Measurements from ENCODE around the gene NTN3. TPM values are rescaled to one million over a fixed set of nuclear protein-coding genes. Genes with fewer than 3 reads are reported as not detected.

The NTN3 gene
- total RNA-seq, 3 donors from 2014 or later, result 0.44 TPM; not detected in 2

- TF ChIP-seq, protein P1, sequence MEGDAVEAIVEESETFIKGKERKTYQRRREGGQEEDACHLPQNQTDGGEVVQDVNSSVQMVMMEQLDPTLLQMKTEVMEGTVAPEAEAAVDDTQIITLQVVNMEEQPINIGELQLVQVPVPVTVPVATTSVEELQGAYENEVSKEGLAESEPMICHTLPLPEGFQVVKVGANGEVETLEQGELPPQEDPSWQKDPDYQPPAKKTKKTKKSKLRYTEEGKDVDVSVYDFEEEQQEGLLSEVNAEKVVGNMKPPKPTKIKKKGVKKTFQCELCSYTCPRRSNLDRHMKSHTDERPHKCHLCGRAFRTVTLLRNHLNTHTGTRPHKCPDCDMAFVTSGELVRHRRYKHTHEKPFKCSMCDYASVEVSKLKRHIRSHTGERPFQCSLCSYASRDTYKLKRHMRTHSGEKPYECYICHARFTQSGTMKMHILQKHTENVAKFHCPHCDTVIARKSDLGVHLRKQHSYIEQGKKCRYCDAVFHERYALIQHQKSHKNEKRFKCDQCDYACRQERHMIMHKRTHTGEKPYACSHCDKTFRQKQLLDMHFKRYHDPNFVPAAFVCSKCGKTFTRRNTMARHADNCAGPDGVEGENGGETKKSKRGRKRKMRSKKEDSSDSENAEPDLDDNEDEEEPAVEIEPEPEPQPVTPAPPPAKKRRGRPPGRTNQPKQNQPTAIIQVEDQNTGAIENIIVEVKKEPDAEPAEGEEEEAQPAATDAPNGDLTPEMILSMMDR (IDR thresholded peaks at IDR 0.05), result no peak
- ATAC-seq, result no peak
- Histone ChIP-seq H3K4me1 (ENCODE audit: low read depth) (peaks cover 24% of the 10 kb centered on the region), H3K36me3 (ENCODE audit: low read depth) (no peaks in the 10 kb centered on the region), H3K9me3 (no peaks in the 10 kb centered on the region), H3K4me3 (no peak overlapping the region)
- DNase-seq, result no peak
- intact Hi-C loops (cut with DNase I, micrococcal nuclease), result no loop called here
These were observed 6.8 kb upstream of the NTN3 start for GRCh38 chr16:2464333-2464732.

DNA sequence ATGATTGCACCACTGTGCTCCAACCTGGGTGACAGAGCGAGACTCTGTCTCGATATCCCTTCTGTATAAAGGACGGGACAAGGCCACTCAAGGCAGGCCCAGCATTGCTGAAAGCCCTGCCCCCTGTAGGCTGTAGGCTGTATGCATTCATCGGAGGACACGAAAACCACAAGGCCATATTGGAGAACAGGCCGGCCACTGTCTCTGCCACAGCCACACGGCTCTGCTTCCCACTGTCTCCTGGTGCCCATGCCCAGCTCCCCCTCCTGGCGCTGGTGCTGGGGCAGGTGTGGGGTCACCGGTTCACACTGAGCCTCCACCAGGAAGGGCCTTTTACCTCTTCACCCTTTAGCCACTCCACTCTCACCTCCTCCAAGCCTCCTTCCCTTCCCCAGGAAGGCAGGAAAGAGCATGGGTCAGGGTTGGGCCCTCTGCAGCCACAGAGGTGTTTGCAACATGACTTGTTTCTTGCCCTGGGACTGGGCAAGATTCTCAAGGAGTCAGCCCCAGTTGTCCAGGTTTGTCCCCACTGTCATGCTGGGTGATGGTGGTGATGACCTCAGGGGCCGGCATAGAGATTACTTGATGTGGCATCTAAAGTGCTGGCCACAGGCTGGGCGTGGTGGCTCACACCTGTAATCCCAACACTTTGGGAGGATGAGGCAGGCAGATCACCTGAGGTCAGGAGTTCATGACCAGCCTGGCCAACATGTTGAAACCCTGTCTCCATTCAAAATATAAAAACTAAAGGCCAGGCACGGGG is 5.3 kb upstream of the NTN3 start:
- ATAC-seq, result no peak
- TF ChIP-seq, protein P1 (IDR thresholded peaks at IDR 0.05), result no peak

DNA sequence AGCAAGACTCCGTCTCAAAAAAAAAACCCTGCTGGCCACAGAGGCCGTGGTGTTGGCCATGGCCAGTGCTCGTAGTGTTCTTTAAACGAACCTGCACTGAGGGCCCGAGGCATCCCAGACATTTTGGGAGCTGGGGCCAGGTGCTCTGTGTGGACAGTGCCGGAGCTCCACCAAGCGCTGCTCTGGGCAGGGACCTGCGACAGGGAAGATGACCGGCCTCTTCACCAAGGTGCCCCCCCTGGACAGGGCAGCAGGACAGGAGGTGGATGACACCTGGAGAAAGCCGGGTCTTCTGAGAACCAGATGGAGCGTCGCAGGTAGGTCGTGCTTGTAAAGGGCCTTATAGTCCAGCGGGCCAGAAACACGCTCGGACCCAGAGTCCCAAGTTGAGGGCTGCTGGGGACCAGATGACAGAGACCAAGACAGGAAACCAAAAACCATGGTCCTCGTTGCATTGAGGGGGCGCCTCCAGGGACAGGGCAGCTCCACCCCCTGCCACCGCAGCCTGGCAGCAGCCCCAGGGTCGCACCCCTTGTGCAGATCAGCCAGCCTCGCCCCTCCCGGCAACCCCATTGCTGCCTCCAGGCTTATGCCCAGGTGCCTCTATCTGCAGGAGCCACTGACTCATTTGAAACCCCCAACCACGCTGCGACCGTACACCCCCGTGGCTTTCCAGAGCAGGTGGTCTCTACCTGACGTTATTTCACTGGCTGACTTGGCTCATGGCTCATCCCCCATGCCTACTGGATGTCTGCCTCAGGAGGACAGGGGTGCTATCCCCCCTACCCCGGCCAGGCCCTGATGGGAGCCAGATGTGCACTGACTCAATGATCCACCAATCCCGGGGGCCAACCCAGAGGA is 4.2 kb upstream of the NTN3 start:
- Histone ChIP-seq H3K4me1 (ENCODE audit: low read depth) (peaks cover 31% of the 10 kb centered on the region), H3K4me3 (no peak overlapping the region), H3K36me3 (ENCODE audit: low read depth) (no peaks in the 10 kb centered on the region), H3K9me3 (no peaks in the 10 kb centered on the region)
- no peak for ATAC-seq
- intact Hi-C loops (cut with DNase I, micrococcal nuclease), result no loop called here
- TF ChIP-seq, protein P1 (IDR thresholded peaks at IDR 0.05), result no peak
- DNase-seq, result no peak

More for the DNA sequence above, 5.3 kb upstream of the NTN3 start:
- intact Hi-C loops (cut with DNase I, micrococcal nuclease), result no loop called here
- Histone ChIP-seq H3K9me3 (no peaks in the 10 kb centered on the region), H3K4me1 (ENCODE audit: low read depth) (peaks cover 20% of the 10 kb centered on the region), H3K4me3 (no peak overlapping the region), H3K36me3 (ENCODE audit: low read depth) (no peaks in the 10 kb centered on the region)
- no peak for DNase-seq

- intact Hi-C loops (cut with DNase I, micrococcal nuclease), result no loop called here
- Histone ChIP-seq H3K9me3 (no peaks in the 10 kb centered on the region), H3K36me3 (ENCODE audit: low read depth) (no peaks in the 10 kb centered on the region), H3K4me3 (no peak overlapping the region), H3K4me1 (ENCODE audit: low read depth) (peaks cover 31% of the 10 kb centered on the region)
- ATAC-seq (peak; percentile 70), DNase-seq (peak; percentile 55 to 73 (median 71))
- TF ChIP-seq, protein P1 (IDR thresholded peaks at IDR 0.05), result no peak
These were observed 3.4 kb upstream of the NTN3 start for GRCh38 chr16:2467528-2468232.

DNA sequence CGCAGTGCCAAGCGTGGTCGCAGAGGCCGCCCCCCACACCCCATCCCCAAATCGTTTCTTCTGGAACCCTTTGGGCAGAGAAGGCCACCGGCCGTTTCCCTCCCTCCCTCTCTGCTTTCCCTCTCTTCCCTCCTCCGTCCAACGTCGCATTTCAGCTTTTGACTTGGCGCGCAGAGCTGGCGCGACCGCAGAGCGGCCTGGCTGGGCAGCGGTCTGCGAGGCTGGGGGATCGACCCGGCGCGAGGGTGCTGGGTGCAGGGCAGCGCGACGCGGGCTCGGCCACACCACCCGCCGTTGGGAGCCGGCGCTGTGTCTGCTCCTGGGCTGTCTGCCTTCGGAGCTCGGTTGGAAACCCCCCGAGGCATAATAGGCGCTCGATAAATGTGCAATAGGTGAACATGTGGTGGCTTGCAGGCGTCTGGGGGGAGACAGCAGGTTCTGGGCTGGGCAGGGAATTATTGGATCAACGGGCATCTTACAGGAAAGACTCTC is 2.8 kb upstream of the NTN3 start:
- Histone ChIP-seq H3K9me3 (no peaks in the 10 kb centered on the region), H3K4me3 (no peak overlapping the region), H3K36me3 (ENCODE audit: low read depth) (no peaks in the 10 kb centered on the region), H3K4me1 (ENCODE audit: low read depth) (peaks cover 33% of the 10 kb centered on the region)
- intact Hi-C loops (cut with DNase I, micrococcal nuclease), result no loop called here
- ATAC-seq (peak; percentile 23), DNase-seq (peak in 1 of 3 donors; percentile 43)
- TF ChIP-seq, protein P1 (IDR thresholded peaks at IDR 0.05), result no peak

All from mucosa of descending colon (tissue), 3 donors.